Bronchial epithelial cell (primary cell): Measurements from ENCODE around the gene GFY. TPM values are rescaled to one million over a fixed set of nuclear protein-coding genes. Genes with fewer than 3 reads are reported as not detected.

Experiments used
- DNase-seq: peaks from one replicate; pipeline ENCODE4 v3.0.0-alpha.2; 2010; ENCODE audit warnings: low read depth
- FAIRE-seq: peaks from 2 replicates; lab custom pipeline; 2011; peaks lifted over from hg19 to GRCh38; lab: Jason Lieb, UNC
- H3K27me3 ChIP-seq: 2 replicates; pipeline ENCODE4 v1.5.1; 2011; ENCODE audit warnings: low read length; ENCODE audit not compliant: control insufficient read depth, insufficient read depth
- H3K36me3 ChIP-seq: 2 replicates; pipeline ENCODE4 v1.5.1; 2011; ENCODE audit warnings: low read length; ENCODE audit not compliant: control insufficient read depth, insufficient read depth
- H3K4me3 ChIP-seq: 2 replicates; pipeline ENCODE4 v1.5.1; 2011; ENCODE audit warnings: mild to moderate bottlenecking, low read depth, low read length, control low read depth
- CTCF ChIP-seq: IDR thresholded peaks from 2 replicates; pipeline ENCODE4 v1.5.1; 2011; ENCODE audit warnings: mild to moderate bottlenecking, moderate library complexity, low read length, control low read depth, inconsistent platforms; ENCODE audit not compliant: insufficient read depth, severe bottlenecking
- total RNA-seq: library from RNA; depleted of rRNA; stranded (reverse); fragments of >200 nt; gene quantifications from 2 replicates; pipeline ENCODE4 v1.2.1, GENCODE V29; 2014

GFY gene
- total RNA-seq, 1 donor from 2014 or later, result not detected

GRCh38 chr19:49387936-49388372 is 37.2 kb upstream of the GFY start, which contains the start of gene KASH5:
Gene KASH5, plus strand, starts transcription at chr19:49388249. Its CDS starts 2,635 bp downstream, at chr19:49390884.
- H3K27me3 ChIP-seq, result no peaks in the 10 kb centered on the region
- H3K4me3 ChIP-seq, result peak within 1 kb of the TSS; percentile 6
- DNase-seq (peak; percentile 31), FAIRE-seq (no peak)
- TF ChIP-seq CTCF, result no peak
- H3K36me3 ChIP-seq, result no peaks in the 10 kb centered on the region

GRCh38 chr19:49389406-49389805 is 35.8 kb upstream of the GFY start:
- no peak for FAIRE-seq
- Histone ChIP-seq H3K27me3 (no peaks in the 10 kb centered on the region), H3K36me3 (no peaks in the 10 kb centered on the region), H3K4me3 (no peak overlapping the region)
- no peak for DNase-seq
- no peak for TF ChIP-seq CTCF

GRCh38 chr19:49390131-49390928 is 34.9 kb upstream of the GFY start:
- no peak overlapping the region for H3K4me3 ChIP-seq
- H3K27me3 ChIP-seq, result no peaks in the 10 kb centered on the region
- no peaks in the 10 kb centered on the region for H3K36me3 ChIP-seq
- DNase-seq, result no peak
- TF ChIP-seq CTCF, result no peak
- FAIRE-seq, result no peak

- TF ChIP-seq CTCF, result no peak
- no peak for FAIRE-seq
- no peaks in the 10 kb centered on the region for H3K27me3 ChIP-seq
Observed at GRCh38 chr19:49390929-49391359, 34.2 kb upstream of the GFY start.

GRCh38 chr19:49391581-49392399 is 33.4 kb upstream of the GFY start:
- peak; percentile 87 for TF ChIP-seq CTCF
- H3K36me3 ChIP-seq, result no peaks in the 10 kb centered on the region
- H3K27me3 ChIP-seq, result no peaks in the 10 kb centered on the region
- DNase-seq (peak; percentile 59), FAIRE-seq (peak; percentile 97)
- no peak overlapping the region for H3K4me3 ChIP-seq

More at GRCh38 chr19:49390929-49391359, 34.2 kb upstream of the GFY start:
- no peak overlapping the region for H3K4me3 ChIP-seq
- no peaks in the 10 kb centered on the region for H3K36me3 ChIP-seq
- no peak for DNase-seq
